ENCODE results near the gene PNKD. TPM values are rescaled to one million over a fixed set of nuclear protein-coding genes. Genes with fewer than 3 reads are reported as not detected.

The PNKD gene
- total RNA-seq, 1 donor from 2014 or later, result 10.3 TPM

DNA sequence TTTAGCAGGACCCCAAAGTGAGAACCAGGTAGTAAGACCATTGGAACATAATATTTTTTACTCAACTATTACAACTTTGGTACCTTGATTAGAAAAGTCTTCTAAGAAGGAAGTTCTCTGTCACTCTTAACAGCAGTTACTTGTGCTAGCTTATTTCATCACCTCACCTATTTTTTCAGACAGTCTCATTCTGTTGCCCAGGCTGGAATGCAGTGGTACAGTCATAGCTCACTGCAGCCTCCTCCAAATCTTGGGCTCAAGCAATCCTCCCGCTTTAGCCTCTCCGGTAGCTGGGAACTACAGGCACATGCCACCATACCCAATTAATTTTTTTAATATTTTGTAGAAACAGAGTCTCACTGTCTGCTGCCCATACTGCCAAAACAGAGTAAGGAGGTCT lies 35.3 kb upstream of the PNKD start:
- DNase-seq (ENCODE audit: low read depth), result no peak
- no peak for FAIRE-seq
- no peaks in the 10 kb centered on the region for H3K27me3 ChIP-seq (ENCODE audit: control insufficient read depth, insufficient read depth, low read length)
- no peak overlapping the region for H3K4me3 ChIP-seq (ENCODE audit: low read depth, low read length)
- H3K36me3 ChIP-seq (ENCODE audit: control insufficient read depth, insufficient read depth, low read length), result peaks cover 35% of the 10 kb centered on the region
- no peak for TF ChIP-seq CTCF (IDR thresholded peaks at IDR 0.05; ENCODE audit: insufficient read depth, low read length, severe bottlenecking)

DNA sequence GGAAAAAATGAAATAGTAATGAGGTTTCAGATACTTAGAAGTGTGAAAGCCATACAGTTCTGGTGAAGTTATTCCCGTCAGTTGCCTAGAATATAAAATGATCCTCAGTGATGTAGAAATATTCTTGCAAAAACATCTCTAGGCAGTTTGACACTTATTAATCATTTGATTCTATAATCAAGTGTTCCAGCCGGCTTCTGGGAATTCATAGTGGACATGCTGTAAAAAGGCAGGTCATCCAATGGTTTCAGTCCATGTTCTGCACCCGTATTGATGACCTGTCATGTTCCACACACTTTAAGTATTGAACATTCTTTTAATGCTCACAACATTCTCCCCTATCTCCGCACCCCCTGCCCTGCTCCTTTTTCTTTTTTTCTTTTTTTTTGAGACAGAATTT lies 33.5 kb upstream of the PNKD start:
- no peak overlapping the region for H3K4me3 ChIP-seq (ENCODE audit: low read depth, low read length)
- FAIRE-seq (no peak), DNase-seq (ENCODE audit: low read depth) (no peak)
- no peaks in the 10 kb centered on the region for H3K27me3 ChIP-seq (ENCODE audit: control insufficient read depth, insufficient read depth, low read length)
- peaks cover 32% of the 10 kb centered on the region for H3K36me3 ChIP-seq (ENCODE audit: control insufficient read depth, insufficient read depth, low read length)
- TF ChIP-seq CTCF (IDR thresholded peaks at IDR 0.05; ENCODE audit: insufficient read depth, low read length, severe bottlenecking), result no peak

DNA sequence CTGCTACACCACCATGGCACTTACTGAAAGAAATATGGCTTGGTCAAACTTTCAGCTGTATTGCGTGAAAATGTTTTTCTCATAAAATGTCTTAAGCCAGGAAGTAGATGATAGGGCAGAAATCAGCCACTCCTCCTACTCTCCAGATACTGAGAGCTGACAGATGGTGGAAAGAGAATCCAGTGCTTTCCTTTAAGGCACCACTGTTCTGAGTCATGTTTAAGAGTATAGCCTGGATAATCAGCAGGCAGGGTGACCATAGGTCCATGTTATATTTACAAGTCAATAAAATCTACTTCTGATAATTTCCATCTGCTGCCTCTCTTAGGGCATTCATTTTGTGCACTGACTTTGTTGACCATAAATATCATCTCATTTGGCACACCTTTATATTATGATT lies 31.4 kb upstream of the PNKD start:
- peaks cover 37% of the 10 kb centered on the region for H3K36me3 ChIP-seq (ENCODE audit: control insufficient read depth, insufficient read depth, low read length)
- FAIRE-seq, result no peak
- H3K4me3 ChIP-seq (ENCODE audit: low read depth, low read length), result no peak overlapping the region
- no peak for DNase-seq (ENCODE audit: low read depth)
- TF ChIP-seq CTCF (IDR thresholded peaks at IDR 0.05; ENCODE audit: insufficient read depth, low read length, severe bottlenecking), result no peak
- H3K27me3 ChIP-seq (ENCODE audit: control insufficient read depth, insufficient read depth, low read length), result no peaks in the 10 kb centered on the region

DNA sequence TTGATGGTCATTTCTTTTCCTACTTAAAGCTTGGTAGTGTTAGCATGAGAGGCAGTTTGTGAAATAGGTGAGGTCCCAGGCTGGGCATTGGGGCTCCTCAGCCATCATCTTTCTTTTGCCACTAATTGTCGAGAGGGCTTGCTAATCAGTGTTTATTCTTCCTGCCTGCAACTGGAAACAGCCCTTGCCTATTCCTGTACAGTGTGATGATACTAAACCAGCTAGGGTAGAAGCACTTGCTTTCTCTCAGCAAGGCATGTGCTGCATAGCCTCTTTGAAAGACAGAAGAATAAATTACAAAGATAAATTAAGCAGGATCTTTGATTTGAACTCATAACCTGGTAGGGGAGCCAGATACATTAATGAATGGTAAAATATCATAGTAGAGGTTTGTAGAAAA lies 26.1 kb upstream of the PNKD start:
- Histone ChIP-seq H3K27me3 (ENCODE audit: control insufficient read depth, insufficient read depth, low read length) (no peaks in the 10 kb centered on the region), H3K36me3 (ENCODE audit: control insufficient read depth, insufficient read depth, low read length) (peaks cover 44% of the 10 kb centered on the region), H3K4me3 (ENCODE audit: low read depth, low read length) (no peak overlapping the region)
- TF ChIP-seq CTCF (IDR thresholded peaks at IDR 0.05; ENCODE audit: insufficient read depth, low read length, severe bottlenecking), result no peak
- no peak for DNase-seq (ENCODE audit: low read depth)
- FAIRE-seq, result no peak

GRCh38 chr2:218244665-218245064 lies 25.7 kb upstream of the PNKD start:
- Histone ChIP-seq H3K27me3 (ENCODE audit: control insufficient read depth, insufficient read depth, low read length) (no peaks in the 10 kb centered on the region), H3K4me3 (ENCODE audit: low read depth, low read length) (no peak overlapping the region), H3K36me3 (ENCODE audit: control insufficient read depth, insufficient read depth, low read length) (peaks cover 46% of the 10 kb centered on the region)
- no peak for FAIRE-seq
- TF ChIP-seq CTCF (IDR thresholded peaks at IDR 0.05; ENCODE audit: insufficient read depth, low read length, severe bottlenecking), result no peak
- DNase-seq (ENCODE audit: low read depth), result no peak

DNA sequence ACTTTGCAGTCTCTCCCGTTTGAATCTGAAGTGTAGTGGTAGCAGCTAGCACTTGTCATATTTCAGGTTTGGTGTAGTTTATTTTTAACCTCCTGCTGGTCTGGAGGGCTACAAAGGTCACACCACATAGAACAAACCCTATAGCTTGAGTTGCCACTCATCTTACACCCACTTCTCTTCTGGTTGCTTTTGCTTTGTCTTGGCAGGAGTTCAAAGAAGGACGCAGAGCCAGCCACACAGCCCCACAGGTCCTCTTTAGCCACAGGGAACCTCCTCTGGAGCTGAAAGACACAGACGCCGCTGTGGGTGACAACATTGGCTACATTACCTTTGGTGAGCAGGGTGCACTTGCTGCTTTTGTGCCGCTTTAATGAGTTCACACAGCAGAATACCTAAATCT lies 25.1 kb upstream of the PNKD start:
- DNase-seq (ENCODE audit: low read depth) (no peak), FAIRE-seq (no peak)
- Histone ChIP-seq H3K36me3 (ENCODE audit: control insufficient read depth, insufficient read depth, low read length) (peaks cover 49% of the 10 kb centered on the region), H3K4me3 (ENCODE audit: low read depth, low read length) (no peak overlapping the region), H3K27me3 (ENCODE audit: control insufficient read depth, insufficient read depth, low read length) (no peaks in the 10 kb centered on the region)
- TF ChIP-seq CTCF (IDR thresholded peaks at IDR 0.05; ENCODE audit: insufficient read depth, low read length, severe bottlenecking), result no peak
